Psoas muscle (tissue), 8 donors: ENCODE data around the gene POU4F3. TPM values are rescaled to one million over a fixed set of nuclear protein-coding genes. Genes with fewer than 3 reads are reported as not detected.

ENCODE experiments used
- ATAC-seq, 4 donors: fragments of 200-7000 bp; cut with Tn5 transposase; one replicate each; pipeline ENCODE4 v1.9.1; 2020; ENCODE audit warnings: moderate library complexity in 3 of 4, mild to moderate bottlenecking in 2 of 4
- DNase-seq, 2 donors: peaks; one replicate each; pipeline ENCODE4 v3.0.0-alpha.2; 2020
- H3K27ac ChIP-seq: fragments of 200-600 bp; one replicate; pipeline ENCODE4 v1.8.0; 2022
- H3K27me3 ChIP-seq, 3 donors: fragments of 200-600 bp in 1 of 3; one replicate each; pipeline versions ENCODE4 v1.6.1 to v1.8.0; 2013 to 2022; ENCODE audit warnings: low read length in 2 of 3, mild to moderate bottlenecking in 2 of 3, moderate library complexity in 1 of 3; ENCODE audit not compliant: insufficient read depth in 3 of 3
- H3K36me3 ChIP-seq, 2 donors: fragments of 200-600 bp in 1 of 2; one replicate each; pipeline versions ENCODE4 v1.6.1 to v1.8.0; 2013 to 2022; ENCODE audit warnings: low read depth in 1 of 2, mild to moderate bottlenecking in 1 of 2, moderate library complexity in 1 of 2; ENCODE audit not compliant: insufficient read depth in 1 of 2
- H3K4me1 ChIP-seq: fragments of 200-600 bp; one replicate; pipeline ENCODE4 v1.8.0; 2022
- H3K4me3 ChIP-seq: fragments of 200-600 bp; one replicate; pipeline ENCODE4 v1.8.0; 2022; ENCODE audit warnings: mild to moderate bottlenecking
- H3K9me3 ChIP-seq: fragments of 200-600 bp; one replicate; pipeline ENCODE4 v1.8.0; 2022
- CTCF ChIP-seq: fragments of 200-600 bp; IDR thresholded peaks from one replicate; pipeline ENCODE4 v1.8.0; 2022; ENCODE audit warnings: antibody characterized with exemption
- WGBS, 3 donors: extraction: QIAGEN DNeasy Blood & Tissue Kit; methylation state at CpG; one replicate each; pipeline versions ENCODE4 v1.1.6 to v1.1.7; 2013; 5-methylcytosine and 5-hydroxymethylcytosine counted together
- intact Hi-C, 2 donors: fragments of 100-400 bp; cut with DNase I; formaldehyde crosslinking; loops; one replicate each; pipeline versions ENCODE4 v1.11.0 to v1.14.2; 2022
- polyA plus RNA-seq, 3 donors: library from polyadenylated mRNA; stranded (reverse); fragments of 200-250 nt; gene quantifications; one replicate each; pipeline ENCODE4 v1.2.3, GENCODE V29; 2013
- total RNA-seq, 4 donors: library from RNA; stranded (reverse); fragmentation: NEBNext Ultra II Directional in 2 of 4; extraction: Animal tissue kit (Norgen Biotek cat#: 25700) in 2 of 4; gene quantifications; one replicate each; pipeline versions ENCODE4 v1.2.1 to v1.2.4, GENCODE V29; 2021 to 2023
- donor health status: healthy with polysubstance abuse.
- donor health status: DM: no; HTN: no; CAD: no; lungs with moderate emphysema.
- donor health status: Bipolar disorder and iron deficiency.
- donor health status: healthy.
- donor health status: DM: yes; HTN: yes; CAD: no.
- donor health status: DM: no; HTN: no; CAD: no.
- donor health status: DM: no; HTN: no; CAD: no.
- donor health status: DM: yes; HTN: yes; CAD: no.

Gene POU4F3
- total and polyA plus RNA-seq, 7 donors, result 0.04 TPM; not detected in 6

- H3K27me3 ChIP-seq, result peaks cover 3 to 78% (median 35%) of the 10 kb centered on the region in 3 donors
- H3K36me3 ChIP-seq, result no peaks in the 10 kb centered on the region
- 1% methylated on average over 58 to 76 of the region's 76 CpGs for WGBS, 3 donors
- H3K4me3 ChIP-seq, result no peak overlapping the region
- no peaks in the 10 kb centered on the region for H3K9me3 ChIP-seq
- no peak overlapping the region for H3K27ac ChIP-seq
- ATAC-seq, result no peak
- intact Hi-C loops, result no loop called here
- no peaks in the 10 kb centered on the region for H3K4me1 ChIP-seq
- no peak for TF ChIP-seq CTCF
- DNase-seq, result no peak
Observed at GRCh38 chr5:146345578-146346366, 7.1 kb downstream of the POU4F3 start.

- DNase-seq (no peak), ATAC-seq (no peak)
- no peaks in the 10 kb centered on the region for H3K4me1 ChIP-seq
- TF ChIP-seq CTCF, result no peak
- H3K36me3 ChIP-seq, result no peaks in the 10 kb centered on the region
- H3K9me3 ChIP-seq, result no peaks in the 10 kb centered on the region
- no peak overlapping the region for H3K4me3 ChIP-seq
- H3K27me3 ChIP-seq, result no peaks in the 10 kb centered on the region
- intact Hi-C loops, result no loop called here
- no peak overlapping the region for H3K27ac ChIP-seq
Observed at GRCh38 chr5:146357126-146357525, 18.5 kb downstream of the POU4F3 start.

- WGBS, 3 donors, result 67 to 72% (median 69%) methylated on average over 5 of the region's 5 CpGs
- no peaks in the 10 kb centered on the region for H3K36me3 ChIP-seq
- H3K4me3 ChIP-seq, result no peak overlapping the region
Observed at GRCh38 chr5:146359836-146360235, 21.2 kb downstream of the POU4F3 start.

DNA sequence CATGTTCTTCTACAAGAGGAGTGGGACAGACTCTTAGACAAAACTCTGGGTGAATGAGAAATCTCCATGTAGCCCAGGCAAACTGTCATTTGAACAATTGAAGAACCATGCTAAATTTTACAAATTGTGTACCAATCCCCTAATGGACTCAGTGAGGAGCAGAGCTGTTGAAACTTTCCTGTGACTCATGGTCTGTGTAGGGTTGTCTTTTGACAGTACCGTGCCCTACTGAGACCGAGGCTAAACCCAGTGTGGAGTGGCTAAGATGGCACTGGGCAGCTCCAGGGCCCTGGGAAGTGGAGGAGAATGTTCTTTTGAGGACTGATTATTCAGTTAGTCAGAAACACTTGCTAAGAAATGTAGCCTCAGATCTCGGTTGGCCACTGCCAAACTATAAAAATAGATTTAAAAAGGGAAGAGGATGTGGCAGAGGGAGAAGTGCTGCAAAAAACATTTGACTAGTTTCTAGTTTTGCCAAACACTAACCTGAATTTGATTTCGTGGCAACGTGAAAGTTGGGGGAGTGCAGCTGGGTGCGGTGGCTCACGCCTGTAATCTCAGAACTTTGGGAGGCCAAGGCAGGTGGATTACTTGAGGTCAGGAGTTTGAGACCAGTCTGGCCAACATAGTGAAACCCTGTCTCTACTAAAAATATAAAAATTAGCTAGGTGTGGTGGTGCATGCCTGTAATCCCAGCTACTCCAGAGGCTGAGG is 24.7 kb downstream of the POU4F3 start:
- Histone ChIP-seq H3K4me1 (no peaks in the 10 kb centered on the region), H3K9me3 (no peaks in the 10 kb centered on the region), H3K27ac (no peak overlapping the region), H3K27me3 (peaks cover 0 to 4% (median 0%) of the 10 kb centered on the region in 3 donors), H3K4me3 (no peak overlapping the region), H3K36me3 (no peaks in the 10 kb centered on the region)
- no peak for ATAC-seq
- intact Hi-C loops, result no loop called here
- WGBS, 3 donors, result 69 to 75% (median 70%) methylated on average over 7 of the region's 7 CpGs
- TF ChIP-seq CTCF, result no peak
- DNase-seq, result no peak

More at GRCh38 chr5:146359836-146360235, 21.2 kb downstream of the POU4F3 start:
- Histone ChIP-seq H3K27me3 (no peaks in the 10 kb centered on the region), H3K4me1 (no peaks in the 10 kb centered on the region), H3K27ac (no peak overlapping the region), H3K9me3 (no peaks in the 10 kb centered on the region)
- intact Hi-C loops, result no loop called here
- ATAC-seq, result no peak
- no peak for DNase-seq
- TF ChIP-seq CTCF, result no peak
